NCI-H187 (cell line): ENCODE measurements around the gene RPS15.
"Not testable (repeated sequence)": the region's sequence is repeated elsewhere in the genome, so short reads cannot be mapped to it uniquely, and the experiment has no call there.

ENCODE experiments used
- DNase-seq, 2 experiments: peaks; one replicate each; lab custom pipeline; 2025; lab: John Stamatoyannopoulos, UW

The RPS15 gene

DNA sequence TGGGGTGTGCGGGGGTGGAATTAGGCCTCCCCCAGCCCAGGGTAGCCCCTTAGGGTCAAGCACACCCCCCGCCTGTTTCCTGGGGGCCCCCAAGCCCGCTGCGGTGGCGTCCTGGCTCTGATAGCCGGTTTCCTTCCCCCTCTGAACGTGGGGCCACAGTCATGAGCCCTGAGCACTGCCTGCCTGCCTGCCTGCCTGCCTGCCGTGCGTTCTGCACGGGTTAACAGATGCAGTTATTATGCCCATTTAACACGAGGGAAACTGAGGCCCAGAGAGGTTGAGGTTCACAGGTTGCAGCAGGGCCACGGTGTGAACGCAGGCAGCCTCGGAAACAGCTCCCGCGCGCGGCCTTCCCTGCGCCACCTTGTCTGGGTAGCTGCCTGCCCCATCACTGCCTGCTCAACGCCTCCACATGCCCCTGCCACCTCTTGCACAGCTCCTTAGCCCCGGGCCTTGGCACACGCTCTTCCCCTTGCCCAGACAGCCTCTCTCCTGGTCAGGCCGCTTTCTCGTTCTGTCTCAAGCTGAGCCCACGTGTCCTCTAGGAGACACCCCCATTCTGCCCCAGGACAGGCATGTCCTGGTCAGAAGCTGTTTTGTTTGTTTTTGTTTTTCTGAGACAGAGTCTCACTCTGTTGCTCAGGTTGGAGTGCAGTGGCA is 35.7 kb upstream of the RPS15 start:
- no peak for DNase-seq

DNA sequence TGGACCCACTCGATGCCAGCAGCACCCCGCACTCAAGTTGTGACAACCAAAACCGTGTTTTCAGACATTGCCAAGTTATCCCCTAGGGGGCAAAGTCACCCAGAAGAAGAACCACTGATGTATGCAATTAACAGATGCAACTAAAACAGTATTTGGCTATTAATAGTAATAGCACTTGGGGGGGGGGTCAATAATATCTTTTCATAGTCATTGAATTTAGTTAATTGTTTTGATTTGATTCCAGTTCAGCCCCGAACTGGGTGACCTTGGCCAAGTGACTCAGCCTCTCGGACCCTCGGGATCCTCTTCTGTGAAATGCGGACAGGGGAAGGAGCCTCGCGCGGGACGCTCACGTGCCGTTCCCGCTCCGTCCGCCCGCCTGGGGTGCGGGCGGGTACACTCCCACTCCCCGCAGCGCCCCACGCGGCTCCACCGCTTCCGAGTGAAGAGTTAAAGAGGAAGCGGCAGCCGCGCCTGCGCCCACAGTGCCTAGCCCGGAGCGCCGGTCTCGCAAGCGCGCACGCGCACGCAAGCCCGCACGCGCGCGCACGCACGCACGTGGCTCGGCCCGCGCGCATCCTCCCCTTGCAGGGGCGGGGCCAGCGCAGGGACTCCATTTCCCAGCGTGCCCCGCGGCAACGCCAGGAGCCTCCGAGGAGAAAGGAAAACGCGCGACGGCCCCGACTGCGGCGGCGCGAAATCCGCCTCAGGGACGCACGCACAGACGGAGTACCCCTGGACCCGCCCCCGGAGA is 31.2 kb upstream of the RPS15 start:
- peak; percentile 96 to 99 for DNase-seq

DNA sequence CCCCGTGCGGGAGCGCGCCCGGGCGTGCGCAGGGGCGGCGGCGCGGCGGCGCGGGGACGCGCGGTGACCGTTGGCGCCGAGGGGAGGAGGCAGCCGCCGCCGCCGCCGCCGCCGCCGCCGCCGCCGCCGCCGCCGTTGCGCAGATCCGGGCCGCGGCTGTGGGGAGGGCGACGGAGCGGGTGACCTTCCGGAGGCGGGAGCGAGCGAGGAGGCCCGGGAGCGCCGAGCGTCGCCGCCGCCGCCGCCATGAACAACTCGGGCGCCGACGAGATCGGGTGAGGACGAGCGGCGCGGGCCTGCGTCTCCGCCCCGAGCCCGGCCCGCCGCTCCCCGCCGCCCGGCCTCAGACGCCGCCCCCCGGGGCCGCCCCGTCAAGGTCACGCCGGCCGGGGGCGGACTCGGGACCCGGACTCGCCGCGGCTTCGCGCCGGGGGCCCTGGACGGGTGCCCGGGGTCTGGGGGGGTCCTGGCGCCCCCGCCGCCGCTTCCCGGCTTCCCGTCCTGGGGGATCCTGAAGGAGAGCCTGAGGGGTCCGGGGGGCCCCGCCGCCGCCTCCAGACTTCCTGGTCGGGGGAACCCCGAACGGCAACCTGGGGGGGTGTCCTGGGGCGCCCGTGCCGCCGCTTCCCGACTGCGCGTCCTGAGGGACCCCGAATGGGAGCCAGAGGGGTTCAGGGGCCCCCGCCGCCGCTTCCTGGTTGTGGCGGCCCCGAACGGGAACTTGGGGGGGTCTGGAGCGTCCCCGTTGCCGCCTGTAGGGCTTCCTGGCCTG is 30.5 kb upstream of the RPS15 start, which contains the start of gene DAZAP1:
DAZAP1 (plus strand) TSS at position 59 of the 772 bp plus-strand sequence; CDS start at position 247, 188 bp downstream.
- DNase-seq, result no peak

DNA sequence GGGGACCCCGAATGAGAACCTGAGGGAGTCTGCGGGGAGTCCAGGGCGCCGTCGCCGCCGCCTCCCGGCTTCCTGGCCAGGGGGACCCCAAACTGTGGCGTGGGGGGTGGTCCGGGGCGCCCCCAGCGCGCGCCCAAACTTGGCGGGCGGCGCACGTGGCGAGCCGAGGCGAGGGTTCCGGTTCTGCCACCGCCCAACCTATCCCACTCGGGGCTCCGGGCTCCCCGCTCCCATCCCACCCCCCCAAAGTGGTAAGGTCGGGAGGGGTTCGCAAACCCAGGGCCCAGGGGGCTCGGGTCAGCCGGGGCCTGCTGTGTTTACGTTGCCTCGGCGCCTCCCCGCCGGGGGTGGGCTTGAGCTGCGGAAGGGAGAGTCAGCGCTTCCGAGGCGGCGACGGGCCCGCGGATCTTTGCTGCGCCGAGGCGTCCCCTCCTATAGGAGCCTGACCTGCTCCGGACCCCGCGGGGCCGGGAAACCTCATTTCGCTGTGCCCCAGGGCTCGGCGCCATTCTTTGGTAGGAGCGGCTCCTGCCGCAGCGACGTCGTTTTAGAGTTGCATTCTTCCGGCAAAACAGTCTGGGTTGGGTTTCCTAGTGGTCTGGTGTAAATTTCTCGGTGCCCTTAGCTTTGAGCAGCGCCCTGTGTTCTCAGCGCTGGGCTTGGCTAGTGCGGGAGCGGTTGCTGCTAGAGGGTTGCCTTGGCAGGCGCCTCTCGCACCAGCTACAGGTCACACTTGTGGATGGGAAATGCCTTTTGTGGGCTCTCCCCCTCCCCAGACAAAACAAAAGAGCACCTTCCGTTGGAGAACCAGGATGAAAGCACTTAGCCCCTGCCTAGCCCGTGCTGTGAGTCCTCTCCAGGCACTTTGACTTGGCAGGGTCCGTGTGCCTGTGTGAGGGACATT is 29.6 kb upstream of the RPS15 start:
- DNase-seq, result no peak

DNA sequence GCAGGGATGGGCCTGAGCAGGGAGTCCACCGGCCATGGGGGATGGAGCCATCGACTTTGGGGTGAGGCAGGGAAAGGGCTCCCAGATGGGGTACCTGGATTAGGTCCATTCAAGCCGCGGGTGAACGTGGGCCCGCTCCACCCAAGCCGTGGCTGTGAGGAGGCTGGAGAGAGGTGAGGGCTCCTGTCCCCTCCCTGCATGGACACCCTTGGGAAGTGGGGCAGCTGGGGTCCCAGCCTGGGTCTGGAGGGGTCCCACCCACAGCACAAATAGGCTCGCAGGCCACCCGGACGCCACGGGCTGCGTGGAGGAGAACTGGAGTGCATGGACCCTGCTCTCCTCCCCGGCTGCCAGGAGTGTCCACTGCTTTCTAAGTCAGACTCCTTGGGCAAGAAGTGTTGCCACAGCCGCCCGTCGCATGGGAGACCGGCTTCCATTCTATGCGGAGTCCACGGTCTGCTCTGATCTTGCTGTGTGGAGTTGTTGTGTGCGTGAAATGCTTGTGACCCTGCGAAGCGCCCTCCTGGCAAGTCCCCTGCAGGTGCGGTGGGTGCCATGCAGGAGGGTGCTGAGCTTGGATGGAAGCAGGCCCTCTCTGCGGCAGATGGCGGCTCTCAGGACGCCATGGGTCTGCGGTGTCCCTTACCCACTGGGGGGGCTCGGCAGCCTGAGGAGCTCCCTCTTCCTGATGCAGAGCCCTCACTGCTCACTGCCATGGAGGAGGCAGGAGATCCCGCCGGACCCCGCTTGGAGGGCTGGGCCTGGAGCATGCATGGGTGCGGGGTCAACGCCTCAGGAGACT is 28.8 kb upstream of the RPS15 start:
- DNase-seq, result no peak

DNA sequence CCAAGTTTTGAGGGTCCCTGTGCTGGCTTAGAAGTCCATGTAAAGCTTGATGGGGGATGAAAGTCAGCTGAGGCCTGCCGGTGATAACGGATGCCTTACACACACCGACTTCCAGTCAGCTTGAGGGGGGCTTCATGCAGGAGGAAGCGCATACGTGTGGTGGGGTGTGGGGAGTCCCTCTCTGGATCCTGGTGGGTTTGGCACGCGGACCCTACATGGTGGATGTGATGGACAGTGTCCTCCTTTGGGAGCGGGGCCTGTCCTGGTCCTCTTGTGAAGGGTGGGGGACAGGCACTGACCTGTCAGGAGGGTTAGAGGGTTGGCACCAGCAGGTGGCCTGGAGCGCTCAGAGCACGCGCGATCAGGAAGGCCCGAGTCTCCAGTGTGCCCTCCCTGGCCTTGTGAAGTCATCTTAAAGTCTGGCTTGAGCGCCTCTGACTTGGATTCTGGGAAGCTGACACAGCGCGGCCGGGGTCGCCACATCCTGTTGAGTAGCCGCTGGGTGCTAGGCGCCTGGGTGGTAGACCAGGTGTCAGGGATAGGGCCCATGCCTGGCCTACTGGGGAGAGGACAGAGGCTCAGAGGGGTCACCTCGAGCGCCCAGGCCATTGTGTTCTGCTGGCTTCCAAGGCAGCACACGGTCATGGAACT is 27.9 kb upstream of the RPS15 start:
- DNase-seq, result no peak

DNA sequence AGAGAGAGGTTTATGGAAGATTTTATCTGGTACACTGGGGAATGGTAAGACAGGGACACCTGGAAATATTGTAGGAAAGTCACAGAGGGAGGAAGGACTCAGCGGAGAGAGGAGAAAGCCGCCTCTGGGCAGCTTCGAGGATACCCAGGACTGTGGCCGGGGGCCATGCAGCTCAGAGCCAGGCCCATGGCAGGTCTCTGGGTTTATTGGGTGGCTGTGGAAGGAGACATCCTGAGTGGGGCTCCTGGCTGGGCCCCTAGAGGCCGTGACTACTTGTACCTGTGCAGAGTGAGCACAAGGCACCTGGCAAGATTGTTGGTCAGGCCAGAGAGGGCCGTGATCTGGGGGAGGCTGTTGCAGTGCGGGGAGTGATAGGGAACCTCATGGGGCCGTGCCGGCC is 27.4 kb upstream of the RPS15 start:
- DNase-seq, result no peak

DNA sequence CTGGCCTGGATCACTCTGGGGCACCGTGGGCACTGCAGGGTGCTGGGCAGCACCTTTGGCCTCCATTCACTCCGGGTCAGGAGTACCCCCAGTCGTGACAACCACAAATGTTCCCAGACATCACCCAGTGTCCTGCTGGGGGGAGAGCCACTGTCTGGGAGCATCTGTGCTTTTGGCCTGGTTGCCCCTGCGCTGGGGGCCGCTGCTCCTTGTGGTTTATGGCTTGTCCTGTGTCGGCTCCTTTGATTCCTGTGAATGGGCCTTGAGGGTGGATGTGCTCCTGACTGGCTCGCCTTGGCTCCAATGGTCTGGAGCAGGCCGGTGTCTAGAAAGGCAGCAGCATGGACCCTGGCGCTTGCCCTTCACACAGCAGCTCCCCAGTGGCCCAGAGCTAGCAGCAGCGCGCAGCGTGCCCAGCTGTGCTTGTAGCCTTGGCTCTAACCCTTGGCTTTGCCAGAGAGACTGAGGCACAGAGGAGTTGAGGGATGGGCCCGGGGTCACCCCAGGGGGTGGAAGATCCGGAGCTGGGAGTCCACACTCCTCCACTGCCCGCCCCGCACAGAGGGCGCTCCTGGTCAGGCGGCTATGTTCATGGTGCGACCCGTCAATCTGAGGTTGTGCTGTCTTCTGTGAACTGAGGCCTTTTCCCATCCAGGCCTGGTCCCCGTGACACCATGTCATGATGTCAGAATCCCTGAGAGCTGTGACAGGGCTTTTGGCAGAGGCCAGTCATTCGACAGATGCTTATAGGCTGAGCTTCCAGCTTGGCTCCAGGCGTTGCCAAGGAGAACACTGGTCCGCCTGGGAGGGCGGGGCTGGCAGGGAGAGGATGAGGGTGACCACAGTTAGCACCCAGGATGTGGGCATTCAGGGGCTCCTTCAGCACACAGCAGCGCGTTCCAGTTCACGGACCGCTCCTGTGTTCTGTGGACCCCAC is 26.7 kb upstream of the RPS15 start:
- no peak for DNase-seq

DNA sequence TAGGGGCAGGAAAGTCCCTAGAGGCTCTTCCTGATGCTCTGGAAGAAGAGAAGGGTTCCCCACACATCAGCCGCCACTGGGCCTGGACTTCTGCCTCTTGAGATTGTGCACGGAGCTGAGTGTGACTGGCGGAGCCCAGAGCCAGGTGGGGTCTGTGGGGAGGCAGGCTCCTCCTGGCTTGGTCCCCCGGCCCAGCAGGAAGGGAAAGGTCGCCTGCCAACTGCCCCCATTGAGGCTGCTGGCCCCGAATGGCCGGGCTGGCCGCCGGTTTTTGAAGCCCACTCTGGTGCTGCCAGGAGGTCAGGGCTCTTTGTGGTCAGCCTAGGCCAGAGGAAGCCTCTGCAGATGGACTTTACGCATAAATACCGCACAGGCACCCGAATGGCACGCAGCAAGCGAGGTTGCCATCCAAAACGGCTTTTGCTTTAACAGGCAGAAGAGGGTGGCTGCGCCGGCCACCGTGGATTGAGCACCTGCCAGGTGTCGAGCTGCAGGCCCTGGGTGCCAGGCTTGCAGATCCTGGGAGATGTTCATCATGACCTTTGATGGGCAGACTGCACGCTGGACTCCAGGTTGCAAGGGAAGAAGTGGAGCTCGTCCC is 25.8 kb upstream of the RPS15 start:
- no peak for DNase-seq

DNA sequence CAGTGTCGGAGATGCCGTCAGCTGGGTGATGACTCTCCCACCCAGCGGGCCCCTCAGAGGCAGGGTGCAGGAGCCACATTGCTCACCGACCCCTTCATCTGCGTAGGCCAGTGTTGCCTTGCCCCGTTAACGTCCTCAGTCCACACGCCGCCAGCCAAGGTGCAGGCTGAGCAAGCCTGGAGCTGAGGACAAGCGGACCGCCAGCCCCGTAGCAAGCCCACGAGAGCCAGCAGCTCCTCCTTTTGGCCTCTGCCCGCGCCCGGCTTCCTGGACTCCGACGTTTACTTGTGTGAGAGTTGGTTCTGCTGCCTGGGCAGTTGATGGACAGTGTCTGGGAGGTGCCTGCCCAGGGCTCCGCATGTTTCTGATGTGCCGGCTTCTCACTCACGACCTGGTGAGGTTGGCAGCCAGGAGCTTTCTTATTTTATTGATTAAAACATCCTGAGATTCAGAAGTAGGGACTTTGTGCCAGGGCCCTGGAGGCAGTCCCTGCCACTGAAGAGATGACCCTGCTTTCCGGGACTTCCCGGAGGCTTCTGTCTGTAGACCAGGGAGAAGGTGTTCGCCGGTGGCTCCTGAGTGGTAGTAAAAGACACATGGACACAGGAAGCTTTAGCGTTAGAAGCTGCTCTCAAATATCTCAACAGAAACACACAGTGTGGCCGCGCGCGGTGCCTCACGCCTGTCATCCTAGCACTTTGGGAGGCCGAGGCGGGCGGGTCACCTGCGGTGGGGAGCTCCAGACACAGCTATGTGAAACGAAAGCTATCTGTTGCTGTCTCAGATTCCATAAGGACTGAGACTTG is 25.0 kb upstream of the RPS15 start:
- no peak for DNase-seq

DNA sequence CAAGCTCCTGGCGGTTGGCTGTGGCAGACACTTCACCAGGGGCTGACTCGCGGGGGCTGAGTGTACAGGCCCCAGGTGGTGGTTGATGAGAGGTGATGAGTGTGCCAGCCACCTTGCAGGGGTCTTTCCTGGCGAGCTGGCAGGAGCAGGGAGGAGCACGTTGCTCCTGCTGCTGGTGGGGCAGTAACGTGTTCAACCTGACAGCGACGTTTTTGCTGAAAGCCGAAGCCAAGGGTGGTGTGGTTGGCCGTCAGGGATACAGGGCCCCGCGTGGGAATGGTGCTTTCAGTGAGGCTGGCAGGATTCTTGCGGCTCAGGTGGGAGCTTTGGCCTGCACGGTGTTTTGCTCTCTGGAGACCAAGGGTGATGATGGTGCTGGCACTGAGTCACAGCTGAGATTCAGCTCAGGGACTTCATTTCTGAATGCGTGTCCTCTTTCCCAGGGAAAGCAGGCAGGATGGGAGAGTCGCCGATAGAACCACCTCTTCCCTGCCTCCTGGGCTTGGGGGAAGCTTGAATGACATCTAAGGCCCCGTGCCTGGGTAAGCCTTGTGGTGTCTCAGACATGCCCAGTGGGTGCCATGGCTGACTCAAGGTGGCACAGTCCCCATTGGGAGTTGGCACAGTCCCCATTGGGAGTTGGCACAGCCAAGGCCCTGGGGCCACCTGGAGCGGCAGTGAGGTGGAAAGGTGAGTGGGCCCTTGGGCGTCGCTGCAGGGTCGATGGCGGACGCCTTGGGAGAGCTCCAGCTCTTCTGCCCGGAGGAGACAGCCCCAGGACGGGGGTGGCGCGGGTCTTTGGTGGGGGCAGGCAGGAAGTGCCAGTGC is 22.0 kb upstream of the RPS15 start:
- no peak for DNase-seq

DNA sequence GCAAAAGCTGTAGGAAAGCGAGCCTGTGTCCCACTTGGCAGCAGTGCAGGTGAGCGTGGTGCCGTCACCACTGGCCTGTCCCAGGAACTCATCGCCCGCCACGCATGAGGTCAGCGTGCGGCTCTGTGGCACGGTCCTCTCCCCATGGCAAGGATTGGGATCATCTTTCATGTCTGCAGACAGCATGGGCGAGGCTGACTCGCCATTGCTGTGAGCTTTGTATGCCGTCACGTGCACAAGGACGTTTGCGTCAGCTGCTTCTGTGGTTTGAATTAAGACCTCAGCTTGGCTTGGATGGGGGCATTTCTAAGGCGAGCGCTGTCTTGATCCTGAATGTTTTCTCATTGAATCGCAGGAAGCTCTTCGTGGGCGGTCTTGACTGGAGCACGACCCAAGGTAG is 21.1 kb upstream of the RPS15 start:
- DNase-seq, result no peak

DNA sequence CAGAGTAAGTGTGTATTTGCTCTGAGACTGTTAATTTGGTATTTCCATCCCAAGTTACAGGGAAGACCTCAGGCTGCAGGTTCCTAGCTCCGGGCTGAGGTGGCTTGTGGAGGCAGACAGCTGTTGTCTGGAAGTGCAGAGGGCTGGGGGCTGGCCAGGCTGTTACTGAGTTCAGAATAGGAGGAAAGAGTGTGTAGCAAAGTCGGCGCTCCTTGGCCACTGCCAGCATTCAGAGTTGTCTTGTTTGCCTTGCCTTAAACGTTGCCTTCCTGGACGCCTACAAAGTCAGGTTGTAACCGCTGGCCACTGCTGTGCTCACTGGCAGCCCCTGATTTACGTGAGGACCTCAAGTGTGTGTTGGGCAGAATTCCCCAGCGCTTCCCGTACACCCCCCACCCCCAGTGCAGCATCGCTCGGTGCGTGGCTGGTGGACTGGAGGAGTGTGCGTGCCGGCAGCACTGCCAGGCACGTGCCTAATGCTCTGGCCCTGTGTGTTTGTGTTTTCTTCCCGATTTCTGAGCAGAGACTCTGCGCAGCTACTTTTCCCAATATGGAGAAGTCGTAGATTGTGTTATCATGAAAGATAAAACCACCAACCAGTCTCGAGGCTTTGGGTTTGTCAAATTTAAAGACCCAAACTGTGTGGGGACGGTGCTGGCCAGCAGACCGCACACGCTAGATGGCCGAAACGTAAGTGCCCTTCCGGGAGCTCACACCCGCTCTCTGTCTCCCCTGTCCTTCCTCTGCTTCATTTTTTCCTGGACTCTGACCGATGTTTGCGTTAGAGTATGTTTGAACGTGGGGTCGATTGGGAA is 20.3 kb upstream of the RPS15 start:
- DNase-seq, result no peak

DNA sequence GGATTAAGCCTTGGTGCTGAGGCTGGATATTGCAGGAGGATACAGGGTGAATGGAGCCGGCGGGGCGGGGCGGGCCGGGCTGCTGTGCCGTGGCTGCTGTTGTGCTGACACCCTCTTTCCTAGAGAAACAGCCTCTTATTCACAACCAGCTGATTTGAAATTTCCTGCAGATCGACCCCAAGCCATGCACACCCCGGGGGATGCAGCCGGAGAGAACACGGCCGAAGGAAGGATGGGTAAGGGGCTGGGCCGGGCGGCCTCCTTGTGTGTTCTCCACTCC is 19.8 kb upstream of the RPS15 start:
- DNase-seq, result no peak

DNA sequence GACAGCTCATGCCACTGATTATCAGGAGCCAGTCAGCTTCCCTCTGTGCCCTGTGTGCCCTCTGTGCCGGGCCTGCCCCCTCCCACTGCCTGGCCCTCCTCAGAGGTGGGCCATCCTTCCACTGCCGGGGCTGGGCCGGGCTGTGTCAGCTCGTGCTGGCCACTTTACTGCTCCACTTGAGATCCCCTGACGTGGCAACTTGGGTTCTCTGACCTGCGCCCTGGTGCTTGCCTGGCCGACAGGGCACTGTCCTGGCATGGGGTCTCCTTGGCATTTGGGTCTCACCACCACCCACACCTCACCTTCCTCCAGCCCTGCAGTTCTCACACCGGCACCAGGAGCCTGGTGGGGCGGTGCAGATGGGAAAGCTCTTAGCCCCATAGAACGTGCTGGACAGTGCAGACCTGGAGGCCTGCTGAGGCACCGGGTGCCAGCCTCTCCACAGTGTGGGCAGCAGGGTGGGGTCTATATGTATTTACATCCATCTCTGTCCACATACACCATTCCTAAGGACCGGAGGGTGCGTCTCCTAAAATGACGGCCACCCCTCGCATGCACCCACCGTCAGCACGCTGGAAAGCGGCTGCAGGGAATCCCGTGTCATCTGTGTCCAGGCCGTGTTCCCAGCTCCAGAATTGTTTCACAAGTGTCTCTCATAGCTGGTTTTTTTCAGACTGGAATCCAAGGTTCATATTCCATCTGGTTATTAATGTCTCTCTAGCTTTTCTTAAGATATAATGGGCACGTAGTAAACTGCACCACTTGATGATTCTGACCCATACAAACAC is 19.1 kb upstream of the RPS15 start:
- no peak for DNase-seq

DNA sequence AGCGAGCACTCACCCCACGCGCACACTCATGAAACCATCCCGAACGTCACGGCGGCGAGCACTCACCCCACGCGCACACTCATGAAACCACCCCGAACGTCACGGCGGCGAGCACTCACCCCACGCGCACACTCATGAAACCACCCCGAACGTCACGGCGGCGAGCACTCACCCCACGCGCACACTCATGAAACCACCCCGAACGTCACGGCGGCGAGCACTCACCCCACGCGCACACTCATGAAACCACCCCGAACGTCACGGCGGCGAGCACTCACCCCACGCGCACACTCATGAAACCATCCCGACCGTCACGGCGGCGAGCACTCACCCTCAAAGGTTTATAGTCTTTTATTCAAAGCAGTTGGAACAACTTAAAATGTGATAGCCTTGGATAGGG is 18.1 kb upstream of the RPS15 start:
- DNase-seq, result not testable (repeated sequence)
